ENCODE data around the gene ZNF37A.
"Not testable (repeated sequence)": the region's sequence is repeated elsewhere in the genome, so short reads cannot be mapped to it uniquely, and the experiment has no call there.

The ZNF37A gene

DNA sequence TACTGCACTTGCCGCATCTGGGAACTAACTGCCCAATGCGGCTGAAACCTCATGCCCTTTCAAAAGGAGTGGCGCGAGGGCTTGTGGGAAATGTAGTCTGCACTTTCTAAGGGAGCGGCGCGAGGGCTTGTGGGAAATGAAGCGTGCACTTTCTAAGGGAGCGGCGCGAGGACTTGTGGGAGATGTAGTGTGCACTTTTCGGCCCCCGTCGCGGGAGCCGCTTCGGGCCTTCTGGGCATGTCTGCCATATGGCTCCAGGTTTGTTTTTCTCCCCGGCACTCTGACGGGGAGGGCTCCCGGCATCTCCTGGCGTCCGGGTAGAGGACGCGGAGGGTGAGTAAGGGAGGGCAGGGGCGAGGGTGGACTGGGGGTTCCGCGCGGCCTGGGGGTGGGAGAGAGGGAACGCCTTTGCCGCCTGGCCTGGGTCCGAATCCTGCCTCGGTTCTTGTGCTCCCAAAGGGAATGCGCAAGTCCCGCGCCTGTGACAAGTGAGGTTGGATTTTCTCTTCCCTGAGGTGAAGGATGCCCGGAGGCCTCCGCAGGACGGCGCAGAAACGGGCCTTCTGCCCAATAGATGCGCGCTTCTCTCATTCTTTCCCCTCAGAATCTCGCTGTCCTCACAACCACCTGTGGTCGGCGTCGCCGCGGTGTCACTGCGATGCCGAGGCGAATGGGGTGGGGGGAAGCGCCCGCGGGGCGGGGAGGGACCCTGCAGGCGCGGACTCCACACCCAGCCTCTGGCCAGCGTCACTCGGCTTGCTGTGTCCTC, at the start of gene ZNF37A:
Gene ZNF37A (plus strand): TSS at position 180 of the 769 bp plus-strand sequence. CDS start 2,281 bp downstream, outside the sequence.
- peak; percentile 91 for DNase-seq

DNA sequence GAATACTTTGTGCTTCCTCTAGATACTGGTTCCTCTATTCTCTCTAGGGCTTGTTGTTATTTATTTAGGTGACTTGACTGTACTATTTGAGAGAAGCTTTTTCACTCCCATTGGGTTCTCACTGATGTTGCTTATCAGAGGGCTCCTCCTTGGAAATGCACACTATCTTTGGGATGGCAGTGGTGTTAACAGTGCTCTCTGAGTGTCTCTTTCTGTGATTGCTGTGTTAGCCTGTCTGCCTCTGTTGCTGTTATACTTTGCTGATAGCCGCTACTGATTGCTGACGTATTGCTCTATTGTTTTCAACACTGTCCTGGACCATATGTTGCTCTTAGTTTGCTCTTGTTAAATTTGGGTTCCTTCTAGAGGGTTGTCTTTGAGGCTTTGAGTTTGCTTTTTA, 49.0 kb upstream of the ZNF37A start:
- DNase-seq, result no peak

DNA sequence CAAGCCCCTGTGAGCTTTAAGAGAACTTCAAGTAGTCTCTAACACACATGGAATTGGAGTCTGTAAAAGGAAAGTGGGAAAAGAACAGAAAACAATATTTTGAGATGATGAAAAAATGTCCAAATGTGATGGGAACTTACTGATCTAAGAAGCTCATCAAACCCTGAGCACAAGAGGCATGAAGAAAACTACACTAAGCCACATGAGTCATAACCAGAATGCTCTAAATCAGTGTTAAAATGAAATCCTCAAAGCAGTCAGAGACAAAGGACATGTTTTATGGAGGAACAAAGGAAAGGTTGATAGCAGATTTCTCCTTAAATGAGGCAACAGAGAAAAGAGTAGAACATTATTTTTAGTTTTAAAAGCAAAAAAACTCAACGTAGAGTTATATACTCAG, 46.5 kb upstream of the ZNF37A start:
- no peak for DNase-seq

DNA sequence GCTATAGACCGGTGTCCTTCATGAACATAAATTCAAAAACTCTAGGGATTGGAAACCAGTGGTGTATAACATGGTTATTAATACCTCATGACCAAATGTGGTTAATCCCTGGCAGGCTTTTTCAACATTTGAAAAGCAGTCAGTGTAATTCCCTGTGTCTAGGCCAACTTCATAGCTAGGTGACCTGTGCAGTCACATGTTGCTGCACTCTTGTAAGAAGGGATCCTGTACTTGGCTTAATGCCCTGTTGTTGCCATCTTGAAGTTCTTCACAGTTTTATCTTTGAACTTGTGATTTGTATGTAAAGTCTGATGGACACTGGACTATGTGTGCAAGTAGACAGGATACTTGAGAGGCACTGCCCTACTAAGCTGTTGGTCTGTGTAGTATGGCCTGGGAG, 43.9 kb upstream of the ZNF37A start:
- DNase-seq, result no peak

DNA sequence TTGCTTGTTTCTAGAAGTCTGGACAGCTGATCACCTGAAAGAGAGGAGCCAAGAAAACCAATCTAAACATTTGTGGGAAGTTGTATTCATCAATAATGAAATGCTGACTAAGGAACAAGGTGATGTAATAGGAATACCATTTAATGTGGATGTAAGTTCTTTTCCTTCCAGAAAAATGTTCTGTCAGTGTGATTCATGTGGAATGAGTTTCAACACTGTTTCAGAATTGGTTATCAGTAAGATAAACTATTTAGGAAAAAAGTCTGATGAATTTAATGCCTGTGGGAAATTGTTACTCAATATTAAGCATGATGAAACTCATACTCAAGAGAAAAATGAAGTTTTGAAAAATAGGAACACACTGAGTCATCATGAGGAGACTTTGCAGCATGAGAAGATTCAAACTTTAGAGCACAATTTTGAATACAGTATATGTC, 39.8 kb upstream of the ZNF37A start:
- no peak for DNase-seq

DNA sequence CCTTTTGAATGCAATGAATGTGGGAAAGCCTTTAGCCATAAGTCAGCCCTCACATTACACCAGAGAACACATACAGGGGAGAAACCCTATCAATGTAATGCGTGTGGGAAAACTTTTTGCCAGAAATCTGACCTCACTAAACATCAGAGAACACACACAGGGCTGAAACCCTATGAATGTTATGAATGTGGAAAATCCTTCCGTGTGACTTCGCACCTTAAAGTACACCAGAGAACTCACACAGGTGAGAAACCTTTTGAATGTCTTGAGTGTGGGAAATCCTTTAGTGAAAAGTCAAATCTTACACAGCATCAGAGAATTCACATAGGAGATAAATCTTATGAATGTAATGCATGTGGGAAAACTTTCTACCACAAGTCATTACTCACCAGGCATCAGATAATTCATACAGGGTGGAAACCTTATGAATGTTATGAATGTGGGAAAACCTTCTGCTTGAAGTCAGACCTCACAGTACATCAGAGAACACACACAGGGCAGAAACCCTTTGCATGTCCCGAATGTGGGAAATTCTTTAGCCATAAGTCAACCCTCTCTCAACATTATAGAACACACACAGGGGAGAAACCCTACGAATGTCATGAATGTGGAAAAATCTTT, 38.8 kb upstream of the ZNF37A start:
- DNase-seq, result not testable (repeated sequence)

DNA sequence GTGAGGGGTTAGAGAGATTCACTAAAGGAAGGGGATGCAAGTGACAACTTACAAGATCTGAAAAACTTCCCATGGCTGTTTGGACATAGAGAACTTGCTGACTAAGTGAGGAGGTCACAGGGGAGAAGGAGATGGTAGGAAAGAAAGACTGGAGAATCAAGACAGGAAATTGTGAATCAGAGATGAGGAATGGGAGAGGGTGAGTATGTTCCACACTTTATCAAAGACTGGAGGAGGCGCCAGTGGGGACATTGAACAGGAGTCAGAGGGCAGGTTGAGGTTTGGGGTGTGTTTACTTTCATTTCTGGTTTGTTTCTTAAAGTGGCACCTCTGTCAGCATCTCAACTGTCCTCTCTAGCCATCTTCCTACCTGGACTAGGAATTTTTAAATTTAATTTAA, 24.5 kb upstream of the ZNF37A start:
- DNase-seq, result not testable (repeated sequence)

DNA sequence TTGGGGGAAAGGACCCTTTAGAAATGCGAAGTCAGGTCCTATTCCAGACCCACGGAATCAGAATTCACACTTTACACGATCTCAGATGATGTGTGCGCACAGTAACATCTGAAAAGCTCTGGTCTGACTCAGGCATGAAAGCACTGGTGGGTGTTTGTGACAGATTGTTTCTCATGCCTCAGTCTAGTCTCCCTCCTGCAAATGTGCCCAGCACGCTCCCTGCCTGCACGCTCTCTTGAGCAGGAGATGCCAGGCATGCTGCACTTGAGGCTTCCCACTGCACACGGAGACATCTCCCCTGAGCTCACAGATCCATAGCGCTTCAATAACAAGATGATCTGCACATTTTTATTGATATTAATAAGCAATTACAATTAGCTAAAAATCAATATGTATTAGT, 23.6 kb upstream of the ZNF37A start:
- DNase-seq, result no peak

DNA sequence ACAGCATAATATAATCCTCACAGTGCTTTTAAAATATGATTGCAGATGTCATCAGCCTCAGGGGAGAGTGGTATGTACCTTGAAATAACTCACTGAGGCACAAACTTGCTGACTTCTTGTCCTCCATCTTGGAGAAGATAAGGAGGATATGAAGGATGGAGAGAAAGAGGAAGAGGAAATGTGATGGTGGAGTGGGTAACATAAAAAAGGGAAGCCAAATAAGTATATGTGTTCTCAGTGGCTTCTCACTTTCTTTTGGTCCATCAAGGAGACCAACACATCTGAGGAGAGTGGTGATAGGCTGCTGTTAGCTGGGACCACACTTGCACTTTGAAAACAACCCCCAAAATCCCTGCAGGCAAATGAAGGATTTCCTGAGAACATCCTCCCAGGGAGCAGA, 21.6 kb upstream of the ZNF37A start:
- no peak for DNase-seq

DNA sequence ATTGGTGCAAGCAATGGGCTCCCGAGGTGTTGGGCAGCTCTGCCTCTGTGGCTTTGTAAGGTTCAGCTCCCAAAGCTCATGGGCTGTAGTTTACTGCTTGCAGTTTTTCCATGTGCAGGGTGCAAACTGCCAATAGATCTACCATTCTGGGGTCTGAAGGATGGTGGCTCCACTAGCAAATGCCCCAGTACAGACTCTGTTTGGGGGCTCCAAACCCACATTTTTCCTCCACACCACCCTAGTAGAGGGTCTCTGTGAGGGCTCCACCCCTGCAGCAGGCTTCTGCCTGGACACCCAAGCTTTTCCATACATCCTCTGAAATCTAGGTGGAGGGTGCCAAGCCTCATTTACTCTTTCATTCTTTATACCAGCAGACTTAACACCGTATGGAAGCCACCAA, 17.4 kb upstream of the ZNF37A start:
- no peak for DNase-seq

DNA sequence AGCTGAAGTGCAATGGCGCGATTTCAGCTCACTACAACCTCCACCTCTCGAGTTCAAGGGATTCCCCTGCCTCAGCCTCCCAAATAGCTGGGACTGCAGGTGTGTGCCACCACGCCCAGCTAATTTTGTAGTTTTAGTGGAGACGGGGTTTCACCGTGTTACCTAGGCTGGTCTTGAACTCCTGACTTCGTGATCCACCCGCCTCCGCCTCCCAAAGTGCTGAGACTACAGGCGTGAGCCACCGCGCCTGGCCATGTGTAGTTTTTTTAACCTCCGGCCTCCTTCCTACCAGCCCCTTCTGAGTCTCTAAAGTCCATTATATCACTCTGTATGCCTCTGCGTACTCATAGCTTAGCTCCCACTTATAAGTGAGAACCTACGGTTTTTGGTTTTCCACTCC, 819 bp upstream of the ZNF37A start:
- not testable (repeated sequence) for DNase-seq

DNA sequence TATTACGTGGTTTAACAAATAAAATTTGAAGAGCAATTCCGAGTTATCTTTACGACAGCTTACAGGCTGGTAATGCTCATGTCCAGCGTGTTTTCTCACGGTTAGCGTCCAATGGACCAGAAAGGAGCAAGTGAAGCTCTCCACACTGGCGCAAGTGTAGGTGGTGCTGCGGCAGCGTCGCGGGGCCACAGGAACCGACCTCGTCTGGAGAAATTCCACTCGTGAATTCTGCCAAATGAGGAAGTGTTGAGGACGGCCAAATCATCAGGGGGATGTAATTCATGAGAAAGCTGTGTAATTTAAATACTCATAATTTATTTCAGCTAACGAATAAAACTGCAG, 350 bp upstream of the ZNF37A start:
- no peak for DNase-seq

DNA sequence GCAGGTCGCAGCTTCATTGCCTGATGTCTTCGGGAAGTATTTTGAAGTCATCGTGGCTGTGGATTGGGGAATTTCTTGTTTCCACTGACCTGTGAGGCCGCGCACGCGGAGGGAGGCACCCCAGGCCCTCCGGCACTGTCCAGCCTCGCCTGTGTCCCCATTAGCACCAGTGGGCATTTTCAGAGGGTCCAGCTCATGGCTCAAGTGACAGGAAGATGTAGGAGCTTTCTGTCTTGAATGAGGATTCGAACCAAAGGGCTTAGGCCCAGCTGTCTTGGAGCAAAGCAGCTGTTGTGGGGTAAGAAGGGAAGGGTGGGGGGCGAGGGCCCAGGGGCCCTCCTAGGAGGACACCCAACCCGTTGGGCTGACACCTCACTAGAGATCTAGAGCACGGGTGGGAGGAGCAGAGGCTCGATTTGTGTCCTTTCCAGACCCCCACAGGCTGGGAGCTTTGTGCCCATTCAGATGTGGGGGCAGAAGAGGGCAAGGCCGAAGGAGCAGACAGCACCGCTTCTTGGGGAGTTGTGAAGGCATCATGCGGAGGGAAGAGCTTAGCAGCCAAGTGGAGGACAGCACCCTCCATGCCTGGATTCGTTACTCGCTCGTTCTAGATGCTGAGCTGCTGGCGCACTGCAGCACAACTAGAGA, 914 bp downstream of the ZNF37A start:
- DNase-seq, result no peak

DNA sequence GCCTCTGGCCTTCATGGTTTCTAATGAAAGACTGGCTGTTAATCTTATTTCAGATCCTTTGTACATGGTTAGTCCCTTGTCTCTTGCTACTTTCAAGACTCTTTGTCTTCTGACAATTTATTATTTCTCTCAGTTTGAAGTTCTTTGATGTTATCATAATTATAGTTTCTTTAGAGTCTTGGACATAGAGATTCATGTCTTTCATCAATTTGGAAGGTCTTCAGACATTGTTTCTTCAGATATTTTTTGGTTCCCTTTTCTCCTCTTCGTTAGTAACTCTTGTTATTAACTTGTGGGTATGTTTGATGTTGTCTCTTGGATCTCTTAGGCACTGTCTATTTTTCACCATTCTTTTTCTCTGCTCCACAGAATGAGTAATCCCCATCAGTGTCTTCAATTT, 8.7 kb downstream of the ZNF37A start:
- no peak for DNase-seq

DNA sequence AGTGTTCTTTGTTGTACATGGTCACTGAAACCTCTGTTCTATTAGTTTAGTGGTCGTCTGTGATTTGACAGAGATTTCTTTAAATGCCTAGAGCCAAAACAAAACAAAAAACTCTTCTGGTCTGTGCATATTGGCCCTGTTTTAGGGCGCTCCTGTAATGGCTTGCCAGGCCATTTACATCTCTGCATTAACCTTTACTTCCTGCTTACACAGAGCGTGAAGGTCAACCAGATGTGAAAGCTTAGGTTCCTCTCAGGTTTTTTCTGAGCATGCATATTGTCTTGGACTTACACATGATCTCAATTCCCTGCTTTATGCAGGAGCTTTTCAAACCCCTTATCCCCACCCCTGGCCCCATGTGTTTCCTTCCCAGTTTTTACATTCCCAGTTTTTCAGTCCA, 9.6 kb downstream of the ZNF37A start:
- DNase-seq, result no peak

DNA sequence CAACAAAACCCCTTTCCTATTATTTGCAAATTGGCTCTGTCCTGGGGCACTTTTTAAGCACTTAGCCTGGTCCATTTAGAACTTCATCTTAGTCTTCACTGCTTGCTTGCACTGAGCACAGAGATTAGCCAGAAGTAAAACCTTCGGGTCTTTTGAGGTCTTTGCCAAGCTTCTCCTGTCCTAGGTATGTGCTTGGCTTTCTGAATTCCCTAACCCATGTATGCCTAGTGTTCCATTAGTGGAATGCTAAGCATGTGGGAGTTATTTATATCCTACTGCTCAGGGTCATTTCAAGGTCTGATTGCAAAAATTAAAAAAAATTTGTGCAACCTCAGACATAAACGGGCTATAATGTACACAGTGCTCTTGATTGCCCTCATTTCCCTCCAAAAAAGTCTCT, 18.0 kb downstream of the ZNF37A start:
- no peak for DNase-seq

DNA sequence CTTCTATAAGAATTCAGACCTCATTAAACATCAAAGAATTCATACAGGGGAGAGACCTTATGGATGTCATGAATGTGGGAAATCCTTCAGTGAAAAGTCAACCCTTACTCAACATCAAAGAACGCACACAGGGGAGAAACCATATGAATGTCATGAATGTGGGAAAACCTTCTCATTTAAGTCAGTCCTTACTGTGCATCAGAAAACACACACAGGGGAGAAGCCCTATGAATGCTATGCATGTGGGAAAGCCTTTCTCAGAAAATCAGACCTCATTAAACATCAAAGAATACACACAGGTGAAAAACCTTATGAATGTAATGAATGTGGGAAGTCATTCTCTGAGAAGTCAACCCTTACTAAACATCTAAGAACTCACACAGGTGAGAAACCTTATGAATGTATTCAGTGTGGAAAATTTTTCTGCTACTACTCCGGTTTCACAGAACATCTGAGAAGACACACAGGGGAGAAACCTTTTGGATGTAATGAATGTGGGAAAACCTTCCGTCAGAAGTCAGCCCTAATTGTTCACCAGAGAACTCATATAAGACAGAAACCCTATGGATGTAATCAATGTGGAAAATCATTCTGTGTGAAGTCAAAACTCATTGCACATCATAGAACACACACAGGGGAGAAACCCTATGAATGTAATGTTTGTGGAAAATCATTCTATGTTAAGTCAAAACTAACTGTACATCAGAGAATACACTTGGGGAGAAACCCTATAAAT, 24.1 kb downstream of the ZNF37A start:
- no peak for DNase-seq

DNA sequence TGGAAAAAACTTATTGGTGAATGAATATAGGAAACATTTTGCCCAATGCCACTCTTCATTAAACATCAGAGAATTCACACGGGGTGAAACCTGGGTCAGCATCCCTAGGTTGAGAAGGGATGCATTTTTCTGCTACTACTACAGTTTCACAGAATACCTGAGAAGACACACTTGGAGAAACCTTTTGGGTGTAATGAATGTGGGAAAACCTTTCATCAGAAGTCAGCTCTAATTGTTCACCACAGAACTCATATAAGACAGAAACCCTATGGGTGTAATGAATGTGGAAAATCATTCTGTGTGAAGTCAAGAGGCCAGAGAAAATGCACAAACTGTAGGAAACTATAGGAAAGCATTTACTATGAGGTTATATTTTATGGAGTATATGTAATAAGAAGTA, 24.9 kb downstream of the ZNF37A start:
- no peak for DNase-seq

DNA sequence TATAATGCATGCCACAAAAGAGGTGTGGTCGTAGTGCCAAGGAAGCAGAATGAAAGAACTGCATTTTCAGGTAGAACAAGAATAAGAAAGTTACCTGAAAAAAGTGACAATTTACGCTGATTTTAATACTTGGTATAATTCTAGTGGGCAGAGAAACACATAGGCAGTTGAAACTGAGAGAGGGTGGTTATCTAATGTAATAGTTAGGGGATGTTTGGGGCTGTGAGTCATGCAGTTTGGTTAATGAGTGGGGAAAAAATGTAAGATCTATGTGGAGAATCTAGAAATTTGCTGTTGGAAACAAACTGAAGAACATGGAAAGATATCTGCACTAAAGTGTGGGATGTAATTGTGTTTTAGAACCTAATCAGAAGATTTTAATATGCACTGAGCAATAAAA, 33.7 kb downstream of the ZNF37A start:
- DNase-seq, result no peak

DNA sequence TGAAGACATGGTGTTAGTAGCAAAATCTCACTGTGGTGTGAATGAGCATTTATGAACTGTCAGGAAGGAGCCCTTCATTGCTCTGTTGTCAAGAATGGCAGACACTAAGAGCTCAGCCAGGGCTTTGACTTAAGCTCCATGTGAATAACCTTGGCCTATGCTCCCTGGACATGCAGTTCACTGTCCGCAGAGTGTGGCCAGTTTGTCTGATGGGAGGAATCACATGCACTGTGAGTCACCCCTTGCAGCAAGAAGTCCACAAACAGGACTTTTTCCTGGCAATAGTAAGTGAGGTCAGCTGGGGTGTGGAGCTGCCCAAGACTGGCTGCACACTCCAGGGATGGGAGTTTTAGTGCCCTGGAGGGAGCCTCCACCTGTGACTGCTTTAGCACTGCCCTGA, 49.5 kb downstream of the ZNF37A start:
- DNase-seq, result no peak

DNA sequence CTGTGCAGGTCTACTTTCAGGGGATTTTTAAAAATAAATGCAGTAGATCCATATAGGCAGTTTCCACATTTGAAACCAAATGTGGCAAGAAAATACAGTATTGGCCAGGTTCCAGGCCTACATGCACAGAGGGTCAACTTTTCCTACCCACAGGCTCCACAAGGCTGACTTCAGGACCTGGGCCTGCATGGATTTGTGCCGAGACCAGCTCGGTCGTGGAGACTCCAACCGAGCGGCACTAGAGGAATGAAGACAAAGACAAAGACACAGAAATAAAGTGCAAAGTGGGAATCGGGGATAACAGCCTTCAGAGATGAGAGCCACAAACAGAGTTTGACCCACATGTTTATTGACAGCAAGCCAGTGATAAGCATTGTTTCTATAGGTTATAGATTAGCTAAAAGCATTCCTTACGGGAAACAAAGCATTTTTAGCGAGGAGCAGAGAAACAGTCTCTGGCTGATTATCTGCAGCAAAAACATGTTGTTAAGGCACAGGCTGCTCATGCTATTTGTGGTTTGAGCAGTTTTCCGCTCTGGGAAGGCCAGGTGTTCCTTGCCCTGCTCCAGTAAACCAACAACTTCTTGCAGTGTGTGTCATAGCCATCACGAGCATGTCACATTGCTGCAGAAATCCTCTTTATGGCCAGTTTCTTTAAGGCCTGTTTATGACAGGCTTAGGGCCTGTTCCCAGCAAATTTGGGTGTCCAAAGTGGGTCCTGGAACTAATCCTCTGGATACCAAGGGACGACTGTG, 52.6 kb downstream of the ZNF37A start:
- no peak for DNase-seq

DNA sequence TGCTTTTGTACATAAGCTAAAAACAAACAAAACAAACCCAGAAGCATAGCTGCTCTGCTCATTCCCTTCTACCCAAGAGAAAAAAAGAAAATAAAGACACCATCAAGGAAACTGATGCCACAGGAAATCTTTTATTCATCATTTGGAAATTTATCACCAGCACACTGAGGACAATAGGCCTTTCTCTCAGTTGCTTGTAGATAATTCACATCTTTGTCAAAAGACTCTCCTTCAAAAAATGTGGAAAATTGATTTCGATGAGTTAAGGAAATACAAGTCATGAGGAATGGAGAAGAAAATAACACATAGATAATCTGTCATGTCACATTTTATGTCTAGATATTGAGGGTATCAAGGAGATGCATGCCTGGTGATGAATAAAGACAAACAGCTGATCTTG, 53.5 kb downstream of the ZNF37A start:
- no peak for DNase-seq

Data from right forelimb (tissue), 1 donor.